ENCODE data around the gene RALGDS. TPM values are rescaled to one million over a fixed set of nuclear protein-coding genes. Genes with fewer than 3 reads are reported as not detected.

Gene RALGDS
- total RNA-seq, 1 donor from 2014 or later, result 66.3 TPM

- intact Hi-C loops (cut with DNase I), result no loop called here
- no peak for TF ChIP-seq CTCF (IDR thresholded peaks at IDR 0.05)
- Histone ChIP-seq H3K4me1 (no peaks in the 10 kb centered on the region), H3K36me3 (peaks cover 96% of the 10 kb centered on the region), H3K4me3 (no peak overlapping the region), H3K9me3 (no peaks in the 10 kb centered on the region), H3K27ac (no peak overlapping the region), H3K27me3 (no peaks in the 10 kb centered on the region)
- ATAC-seq (no peak), DNase-seq (peak; percentile 58)
Measured at GRCh38 chr9:133105461-133105770, 15.6 kb downstream of the RALGDS start.

GRCh38 chr9:133104718-133105460 lies 16.2 kb downstream of the RALGDS start:
- Histone ChIP-seq H3K27me3 (no peaks in the 10 kb centered on the region), H3K27ac (no peak overlapping the region), H3K36me3 (peaks cover 96% of the 10 kb centered on the region), H3K9me3 (no peaks in the 10 kb centered on the region), H3K4me3 (no peak overlapping the region), H3K4me1 (no peaks in the 10 kb centered on the region)
- ATAC-seq (no peak), DNase-seq (peak; percentile 50)
- TF ChIP-seq CTCF (IDR thresholded peaks at IDR 0.05), result no peak
- intact Hi-C loops (cut with DNase I), result no loop called here

GRCh38 chr9:133103987-133104505 lies 17.0 kb downstream of the RALGDS start:
- Histone ChIP-seq H3K27ac (no peak overlapping the region), H3K4me1 (no peaks in the 10 kb centered on the region), H3K4me3 (no peak overlapping the region), H3K27me3 (no peaks in the 10 kb centered on the region), H3K9me3 (no peaks in the 10 kb centered on the region), H3K36me3 (peaks cover 95% of the 10 kb centered on the region)
- DNase-seq (peak; percentile 46), ATAC-seq (no peak)
- no peak for TF ChIP-seq CTCF (IDR thresholded peaks at IDR 0.05)
- intact Hi-C loops (cut with DNase I), result loop anchor here (2.0 kb wide), 1 partner anchor 43 kb away; no protein-coding TSS in a partner anchor

- no peak overlapping the region for H3K4me3 ChIP-seq
- H3K27me3 ChIP-seq, result no peaks in the 10 kb centered on the region
- intact Hi-C loops (cut with DNase I), result loop anchor here (2.0 kb wide), 1 partner anchor 43 kb away; no protein-coding TSS in a partner anchor
- no peak overlapping the region for H3K27ac ChIP-seq
- DNase-seq (peak; percentile 84), ATAC-seq (peak; percentile 87)
- peaks cover 95% of the 10 kb centered on the region for H3K36me3 ChIP-seq
- peak; percentile 96 for TF ChIP-seq CTCF (IDR thresholded peaks at IDR 0.05)
- H3K9me3 ChIP-seq, result no peaks in the 10 kb centered on the region
- H3K4me1 ChIP-seq, result no peaks in the 10 kb centered on the region
Measured at GRCh38 chr9:133103183-133103986, 17.7 kb downstream of the RALGDS start.

- ATAC-seq (no peak), DNase-seq (peak; percentile 58)
- Histone ChIP-seq H3K27me3 (no peaks in the 10 kb centered on the region), H3K4me1 (no peaks in the 10 kb centered on the region), H3K27ac (no peak overlapping the region), H3K4me3 (no peak overlapping the region), H3K9me3 (no peaks in the 10 kb centered on the region), H3K36me3 (peaks cover 95% of the 10 kb centered on the region)
- intact Hi-C loops (cut with DNase I), result loop anchor here (2.0 kb wide), 1 partner anchor 44 kb away; no protein-coding TSS in a partner anchor
- TF ChIP-seq CTCF (IDR thresholded peaks at IDR 0.05), result no peak
Measured at GRCh38 chr9:133102190-133103021, 18.6 kb downstream of the RALGDS start.

All from upper lobe of right lung (tissue), 1 donor.